Stimulated activated CD4-positive, alpha-beta T cell treated with anti-CD3 and anti-CD28 coated beads, Interleukin-15, amount 100 ng/mL, for 48 hours (primary cell): ENCODE measurements around the gene MMP25.

Source experiments
- DNase-seq, 2 donors: peaks; one replicate each; pipeline ENCODE4 v3.0.0-alpha.2; 2020; ENCODE audit warnings: low read depth in 2 of 2

MMP25 gene

GRCh38 chr16:3092501-3092941 is 46.2 kb downstream of the MMP25 start:
- no peak for DNase-seq

- peak in 1 of 2 donors; percentile 60 for DNase-seq
Measured at GRCh38 chr16:3094289-3095027, 48.1 kb downstream of the MMP25 start.

- peak in 1 of 2 donors; percentile 56 for DNase-seq
Measured at GRCh38 chr16:3095869-3096268, 49.5 kb downstream of the MMP25 start.

GRCh38 chr16:3096362-3096761 is 50.0 kb downstream of the MMP25 start:
- no peak for DNase-seq

- DNase-seq, result no peak
Measured at GRCh38 chr16:3097266-3097665, 50.9 kb downstream of the MMP25 start.

GRCh38 chr16:3098459-3099394 is 52.4 kb downstream of the MMP25 start, which contains the start of gene ZSCAN10:
ZSCAN10 (minus strand) TSS chr16:3099294; CDS start chr16:3092937, 6,357 bp downstream.
- DNase-seq, result no peak

GRCh38 chr16:3099395-3099731 is 53.0 kb downstream of the MMP25 start:
- no peak for DNase-seq

- DNase-seq, result peak; percentile 91 to 97
Measured at GRCh38 chr16:3099732-3100499, 53.6 kb downstream of the MMP25 start.

- DNase-seq, result peak; percentile 38 to 43
Measured at GRCh38 chr16:3101018-3101840, 54.9 kb downstream of the MMP25 start.

- no peak for DNase-seq
Measured at GRCh38 chr16:3101841-3102470, 55.6 kb downstream of the MMP25 start.

- DNase-seq, result peak; percentile 89 to 91
Measured at GRCh38 chr16:3106205-3106928, 60.0 kb downstream of the MMP25 start.
